Activated CD4-positive, CD25-positive, alpha-beta regulatory T cell treated with anti-CD3 and anti-CD28 coated beads, Interleukin-2, amount 50 U/mL, for 72 hours (primary cell): ENCODE results near the gene TNFAIP2.
"Not testable (repeated sequence)": the region's sequence is repeated elsewhere in the genome, so short reads cannot be mapped to it uniquely, and the experiment has no call there.

ENCODE experiments used
- DNase-seq: peaks from one replicate; pipeline ENCODE4 v3.0.0; 2021

TNFAIP2 gene

DNA sequence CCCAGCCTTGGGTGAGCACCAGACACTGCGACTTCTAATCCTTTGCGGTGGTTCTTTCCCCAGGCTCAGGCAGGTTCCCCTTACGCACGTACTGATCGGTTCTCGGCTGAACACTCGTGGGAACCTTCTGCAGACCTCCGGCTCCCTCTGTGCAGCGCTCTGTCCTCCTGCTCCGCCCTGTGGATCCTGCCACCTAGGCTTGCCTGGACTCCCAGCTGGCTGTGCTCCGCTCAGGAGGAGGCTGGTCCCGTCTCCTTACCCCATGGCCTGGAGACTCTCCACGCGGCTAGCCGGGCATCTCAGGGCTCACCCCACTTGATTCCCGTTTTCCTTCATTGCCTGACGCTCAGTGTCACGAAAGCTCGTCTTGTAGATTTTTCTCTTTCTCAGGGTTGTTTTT lies 34.7 kb downstream of the TNFAIP2 start:
- no peak for DNase-seq

DNA sequence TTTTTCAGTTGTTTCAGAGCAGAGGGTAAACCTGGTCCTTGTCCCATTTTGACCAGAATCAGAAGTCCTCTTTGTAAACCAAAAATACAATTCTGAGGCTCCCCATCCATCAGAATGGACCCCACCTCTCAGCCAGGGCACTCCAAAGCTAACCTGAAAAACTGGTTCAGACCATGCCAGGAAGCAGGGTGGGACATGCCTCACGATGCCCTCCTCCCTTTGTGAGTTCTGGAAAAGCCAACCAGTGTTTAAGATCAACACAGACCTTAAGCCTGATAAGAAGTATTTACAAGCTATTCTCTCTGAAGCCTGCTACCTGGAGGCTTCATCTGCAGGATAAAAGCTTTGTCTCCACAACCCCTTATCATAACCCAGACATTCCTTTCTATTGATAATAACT lies 35.4 kb downstream of the TNFAIP2 start:
- no peak for DNase-seq

DNA sequence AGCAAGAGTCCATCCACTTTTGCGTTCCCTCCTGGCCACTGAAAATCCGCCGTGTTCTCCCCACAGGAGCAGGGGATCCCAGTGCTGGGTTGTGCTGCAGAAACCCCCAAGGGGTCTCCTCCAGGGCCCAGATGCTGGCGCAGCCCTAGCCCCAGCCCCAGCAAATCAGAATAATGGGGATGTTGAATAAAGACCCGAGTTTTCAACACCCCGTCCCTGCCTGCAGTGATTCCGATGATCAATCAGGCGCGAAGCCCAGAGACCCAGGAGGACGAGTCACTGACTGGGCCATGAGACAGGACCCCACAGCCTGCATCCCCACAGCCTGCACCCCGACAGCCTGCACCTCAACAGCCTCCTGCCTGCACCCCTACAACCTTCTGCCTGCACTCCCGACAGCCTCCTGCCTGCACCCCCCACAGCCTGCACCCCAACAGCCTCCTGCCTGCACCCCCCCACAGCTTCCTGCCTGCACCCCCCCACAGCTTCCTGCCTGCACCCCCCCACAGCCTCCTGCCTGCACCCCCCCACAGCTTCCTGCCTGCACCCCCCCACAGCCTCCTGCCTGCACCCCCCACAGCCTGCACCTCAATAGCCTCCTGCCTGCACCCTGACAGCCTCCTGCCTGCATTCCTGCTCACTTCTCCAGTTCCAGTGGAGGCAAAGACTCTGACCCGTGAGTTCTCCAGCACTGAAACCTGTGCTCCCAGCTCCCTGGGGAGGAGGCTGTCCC lies 37.2 kb downstream of the TNFAIP2 start:
- DNase-seq, result no peak

DNA sequence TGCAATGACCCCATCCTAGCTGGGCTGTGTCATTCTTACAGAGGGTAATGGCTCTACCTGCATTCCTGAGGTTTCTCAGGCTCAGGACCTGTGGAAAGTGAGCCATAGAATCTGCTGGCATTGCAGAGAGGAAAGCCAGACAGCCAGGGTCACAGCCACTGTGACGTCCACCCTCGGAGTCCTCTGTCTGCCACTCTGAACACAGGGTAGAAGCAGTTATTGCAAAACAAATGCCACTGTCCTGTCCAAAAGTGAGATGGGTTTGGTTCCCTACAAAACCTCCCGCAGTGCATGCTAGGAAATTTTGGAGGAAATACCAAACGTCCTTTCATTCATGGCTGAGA lies 37.8 kb downstream of the TNFAIP2 start:
- DNase-seq, result no peak

DNA sequence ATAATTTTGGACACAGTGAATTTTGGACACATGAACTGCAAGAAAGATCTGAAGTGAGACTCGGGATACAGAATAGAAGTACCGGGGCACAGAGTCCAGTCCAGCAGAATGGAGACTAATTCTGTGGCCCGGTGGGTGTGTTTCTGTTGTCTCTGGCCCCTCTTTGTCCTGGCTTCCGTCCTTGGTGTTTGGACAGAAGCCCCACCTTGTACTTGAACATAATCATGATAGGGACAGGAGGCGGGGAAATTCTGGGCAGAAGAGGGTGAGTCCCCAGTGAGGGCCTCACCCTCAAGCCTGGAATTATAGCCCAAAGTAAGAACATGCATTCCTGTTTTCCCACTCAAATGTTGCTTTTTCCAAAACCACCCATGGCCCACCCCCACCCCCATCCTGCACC lies 39.9 kb downstream of the TNFAIP2 start:
- no peak for DNase-seq

DNA sequence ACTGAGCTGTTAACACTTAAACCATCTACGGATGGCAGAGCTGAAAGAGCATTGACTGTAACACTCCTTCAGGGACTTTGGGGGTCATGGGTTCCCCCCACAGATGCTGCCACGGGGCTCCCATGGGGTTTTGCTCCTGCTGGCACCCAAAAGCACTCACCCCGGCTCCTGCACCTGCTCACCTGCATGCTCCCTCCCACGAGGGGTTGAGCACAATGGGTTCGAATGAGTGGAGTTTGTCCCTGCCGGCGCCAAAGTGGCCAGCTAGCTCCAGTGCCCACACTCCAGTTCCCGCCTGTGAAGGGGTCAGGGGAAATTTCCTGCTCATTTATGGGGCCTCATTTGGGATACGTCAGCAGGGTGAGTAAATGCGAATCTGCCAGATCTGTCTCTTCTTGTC lies 40.7 kb downstream of the TNFAIP2 start:
- no peak for DNase-seq

DNA sequence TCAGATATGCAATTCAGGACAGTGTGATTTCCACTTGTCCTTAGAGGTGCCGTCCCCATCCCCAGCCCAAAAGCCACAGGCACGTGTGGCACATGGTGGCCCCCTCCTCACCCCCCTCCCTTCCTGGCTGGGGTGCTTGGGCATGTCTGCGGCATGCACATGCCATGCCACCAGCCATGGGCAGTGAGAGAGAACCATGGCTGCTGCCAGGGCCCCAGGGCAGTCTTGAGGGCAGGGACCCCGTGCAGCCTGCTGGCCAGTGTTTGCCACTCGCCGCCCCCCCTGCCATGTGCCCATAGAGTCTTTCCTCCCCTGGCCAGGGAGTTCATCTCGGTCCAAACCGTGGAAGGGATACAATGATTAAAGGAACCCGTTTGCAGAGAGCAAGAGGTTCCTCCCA lies 41.5 kb downstream of the TNFAIP2 start:
- no peak for DNase-seq

DNA sequence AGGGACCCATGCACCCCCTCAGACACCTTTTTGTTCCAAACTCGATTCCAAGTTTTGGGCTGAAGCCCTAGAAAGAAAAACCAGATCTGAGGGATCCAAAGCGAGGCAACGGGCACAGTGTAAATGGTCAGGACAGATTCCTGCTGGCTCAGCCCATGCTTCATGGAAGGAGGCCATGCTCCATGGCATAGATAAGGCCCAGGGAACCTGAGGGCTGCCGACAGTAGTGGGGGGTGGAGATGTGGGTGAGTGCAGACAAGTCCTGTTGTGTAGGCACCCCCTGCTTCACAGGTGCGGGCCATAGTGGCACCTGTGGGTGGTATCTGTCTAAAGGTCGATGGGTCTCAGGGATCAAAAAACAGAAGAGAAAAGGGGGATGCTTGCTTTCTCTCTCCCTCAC lies 42.1 kb downstream of the TNFAIP2 start:
- no peak for DNase-seq

DNA sequence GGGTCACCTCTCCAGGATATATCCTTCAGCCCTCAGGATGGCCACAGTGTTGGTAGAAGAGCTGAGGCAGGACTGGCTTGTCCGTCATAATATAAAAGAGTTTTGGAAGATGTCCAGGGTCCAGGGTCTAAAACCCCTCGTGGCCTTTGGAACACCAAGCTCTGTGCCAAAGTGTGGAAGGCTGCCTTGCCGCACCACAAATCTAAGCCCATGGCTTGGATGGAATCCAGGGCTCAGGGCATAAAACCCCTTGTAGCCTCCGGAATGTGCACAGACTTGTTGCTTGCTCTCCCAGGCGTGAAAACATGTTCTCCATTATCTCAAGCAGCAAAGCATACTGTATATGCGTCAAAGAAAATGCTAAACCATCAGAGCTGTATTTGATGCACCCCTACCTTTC lies 46.7 kb downstream of the TNFAIP2 start:
- no peak for DNase-seq

DNA sequence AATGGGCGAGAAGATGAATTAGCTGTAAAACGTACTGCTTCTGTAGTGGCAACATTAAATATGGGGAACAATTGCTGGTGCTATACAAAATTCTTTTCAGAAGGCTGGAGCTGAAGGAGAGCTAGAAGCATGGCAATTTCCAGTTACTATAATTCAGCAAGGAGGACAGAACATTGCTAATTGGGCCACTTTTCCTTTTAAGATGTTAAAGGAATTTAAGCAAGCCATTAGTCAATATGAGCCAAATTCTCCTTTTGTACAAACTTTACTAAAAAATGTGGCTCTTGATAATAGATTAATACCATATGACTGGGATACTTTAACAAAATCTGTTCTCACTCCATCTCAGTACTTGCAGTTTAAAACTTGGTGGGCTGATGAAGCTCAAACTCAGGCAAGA lies 47.9 kb downstream of the TNFAIP2 start:
- not testable (repeated sequence) for DNase-seq

DNA sequence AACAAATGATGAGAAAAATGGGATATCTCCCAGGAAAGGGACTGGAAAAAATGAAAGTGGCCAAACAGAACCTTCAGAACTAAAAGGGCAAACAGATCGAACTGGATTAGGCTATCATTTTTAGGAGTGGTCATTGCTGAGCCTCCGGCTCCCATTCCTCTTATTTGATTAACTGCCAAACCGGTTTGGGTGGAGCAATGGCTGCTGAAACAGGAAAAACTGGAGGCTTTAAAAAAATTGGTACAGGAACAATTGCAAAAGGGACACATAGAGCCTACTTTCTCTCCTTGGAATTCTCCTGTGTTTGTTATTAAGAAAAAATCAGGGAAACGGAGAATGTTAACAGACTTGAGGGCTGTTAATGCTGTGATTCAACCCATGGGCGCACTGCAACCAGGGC lies 49.7 kb downstream of the TNFAIP2 start:
- DNase-seq, result no peak

DNA sequence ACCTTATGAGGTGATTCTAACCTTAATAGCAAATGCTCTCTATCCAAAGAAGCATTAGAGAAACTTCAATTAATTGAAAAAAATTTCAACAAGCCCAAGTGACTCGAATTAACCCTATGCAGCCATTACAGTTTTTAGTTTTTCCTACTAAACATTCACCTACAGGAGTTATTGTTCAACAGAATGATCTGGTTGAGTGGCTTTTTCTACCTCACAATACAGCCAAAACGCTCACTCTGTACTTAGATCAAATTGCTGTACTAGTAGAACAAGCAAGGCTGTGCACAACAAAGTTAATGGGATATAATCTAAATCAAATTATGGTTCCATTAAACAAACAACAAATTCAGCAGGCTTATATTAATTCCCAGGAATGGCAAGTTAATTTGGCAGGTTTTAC lies 50.6 kb downstream of the TNFAIP2 start:
- DNase-seq, result not testable (repeated sequence)

DNA sequence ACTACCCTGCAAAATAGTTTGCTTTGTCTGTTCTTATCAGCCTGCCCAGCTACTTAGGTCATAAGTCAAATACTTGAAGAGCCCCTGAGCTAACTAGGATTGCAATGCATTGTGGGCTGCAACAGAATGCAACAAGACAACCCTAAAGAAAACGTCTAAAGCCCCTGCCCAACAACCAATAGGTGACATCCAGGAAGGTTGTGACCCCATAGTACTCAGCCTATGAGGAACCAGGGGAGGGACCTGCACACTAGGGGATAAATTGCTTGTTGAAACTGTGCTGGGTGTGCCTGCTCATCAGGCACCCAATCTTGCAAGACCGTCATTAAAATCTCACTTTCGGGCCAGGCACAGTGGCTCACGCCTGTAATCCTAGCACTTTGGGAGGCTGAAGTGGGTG lies 52.9 kb downstream of the TNFAIP2 start:
- DNase-seq, result not testable (repeated sequence)

DNA sequence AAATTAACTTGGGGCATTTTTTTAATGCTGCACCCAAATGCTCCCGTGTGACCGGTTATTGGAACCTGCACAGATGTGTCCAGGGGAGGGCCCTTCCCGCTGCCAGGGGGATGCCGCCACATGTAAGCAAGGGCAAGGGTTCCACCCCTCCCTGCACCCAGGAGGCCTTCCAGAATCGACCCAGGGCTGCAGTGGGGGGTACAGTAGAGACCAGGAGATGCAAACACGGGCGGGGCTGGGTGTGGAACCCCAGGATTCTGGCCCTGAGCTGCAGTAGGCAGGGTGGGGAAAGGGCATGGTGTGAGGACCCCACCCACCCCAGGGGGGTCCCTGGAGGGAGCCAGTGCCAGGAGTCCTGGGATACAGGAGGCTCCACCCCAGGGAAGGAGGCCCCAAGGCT lies 54.1 kb downstream of the TNFAIP2 start:
- DNase-seq, result no peak

DNA sequence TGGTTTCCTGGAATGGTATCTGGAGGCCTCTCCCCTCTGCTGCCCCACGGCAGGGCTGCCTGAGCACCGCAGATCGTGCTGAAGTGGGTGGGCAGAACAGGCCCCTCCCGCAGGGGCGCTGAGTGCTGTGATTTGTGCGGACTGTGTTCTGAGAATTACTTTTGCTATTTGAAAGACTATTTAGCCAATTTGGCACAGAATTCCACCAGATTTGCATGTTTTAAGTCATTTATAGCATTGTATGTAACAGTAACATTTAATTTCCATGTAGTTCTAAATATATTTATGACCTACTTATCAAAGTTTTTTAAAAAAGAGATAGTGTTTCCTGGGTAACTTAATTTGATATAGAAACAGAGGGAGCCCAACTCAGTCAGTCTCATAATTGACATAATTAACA lies 55.3 kb downstream of the TNFAIP2 start:
- no peak for DNase-seq

DNA sequence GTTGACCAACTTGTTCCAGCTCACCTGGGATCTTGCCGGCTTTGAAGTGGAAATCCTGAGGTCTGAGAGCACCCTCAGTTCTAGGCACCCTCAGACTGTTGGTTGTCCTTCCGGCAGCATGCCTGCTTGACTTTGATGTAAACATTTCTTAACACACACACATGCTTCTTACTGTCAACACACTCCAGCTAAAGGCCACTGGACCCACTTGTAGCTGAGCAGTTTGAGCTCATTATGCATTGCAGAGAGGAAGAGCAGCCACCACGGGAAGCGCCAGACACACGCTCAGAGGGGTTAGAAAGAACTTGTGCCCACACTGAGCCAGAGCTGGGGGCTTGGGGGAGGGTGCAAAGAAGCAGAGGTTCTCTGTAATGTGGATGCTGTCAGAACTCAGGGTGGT lies 55.8 kb downstream of the TNFAIP2 start:
- no peak for DNase-seq

DNA sequence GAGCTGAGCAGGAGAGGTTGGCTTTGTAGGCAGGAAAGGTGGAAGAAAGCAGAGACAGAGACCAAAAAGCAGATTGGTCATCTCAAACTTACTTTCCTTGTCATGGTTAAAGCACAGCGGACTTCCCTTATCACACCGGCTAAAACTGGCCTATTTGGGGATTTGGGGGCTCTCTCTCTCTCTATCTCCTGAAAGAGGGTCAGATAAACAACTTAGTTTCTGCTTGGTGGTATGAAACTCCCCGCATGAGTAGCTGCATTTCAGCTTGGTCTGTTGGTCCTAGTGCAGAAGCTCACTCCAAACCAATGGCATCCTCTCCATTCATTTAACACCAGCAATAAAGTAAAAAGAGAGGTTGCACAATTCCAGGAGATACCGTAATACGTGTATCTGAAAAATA lies 57.1 kb downstream of the TNFAIP2 start:
- no peak for DNase-seq

DNA sequence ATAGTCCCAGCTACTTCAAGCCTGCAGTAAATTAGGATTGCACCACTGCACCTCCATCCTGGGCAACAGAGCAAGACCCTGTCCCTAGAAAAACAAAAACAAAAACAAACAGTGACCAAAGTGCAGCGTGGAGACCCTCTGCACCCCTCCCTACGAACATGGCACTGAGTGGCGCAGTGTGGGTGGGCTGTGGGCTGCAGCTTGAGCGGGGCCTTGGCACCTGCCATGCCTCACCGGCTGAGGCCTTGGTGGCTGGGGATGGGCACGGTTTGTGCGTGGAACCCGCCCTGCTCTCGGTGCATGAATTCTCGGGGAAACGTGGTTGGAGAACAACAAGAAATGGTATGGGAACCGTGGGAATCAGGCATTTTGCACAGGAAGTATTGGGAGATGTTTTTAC lies 60.8 kb downstream of the TNFAIP2 start:
- no peak for DNase-seq

DNA sequence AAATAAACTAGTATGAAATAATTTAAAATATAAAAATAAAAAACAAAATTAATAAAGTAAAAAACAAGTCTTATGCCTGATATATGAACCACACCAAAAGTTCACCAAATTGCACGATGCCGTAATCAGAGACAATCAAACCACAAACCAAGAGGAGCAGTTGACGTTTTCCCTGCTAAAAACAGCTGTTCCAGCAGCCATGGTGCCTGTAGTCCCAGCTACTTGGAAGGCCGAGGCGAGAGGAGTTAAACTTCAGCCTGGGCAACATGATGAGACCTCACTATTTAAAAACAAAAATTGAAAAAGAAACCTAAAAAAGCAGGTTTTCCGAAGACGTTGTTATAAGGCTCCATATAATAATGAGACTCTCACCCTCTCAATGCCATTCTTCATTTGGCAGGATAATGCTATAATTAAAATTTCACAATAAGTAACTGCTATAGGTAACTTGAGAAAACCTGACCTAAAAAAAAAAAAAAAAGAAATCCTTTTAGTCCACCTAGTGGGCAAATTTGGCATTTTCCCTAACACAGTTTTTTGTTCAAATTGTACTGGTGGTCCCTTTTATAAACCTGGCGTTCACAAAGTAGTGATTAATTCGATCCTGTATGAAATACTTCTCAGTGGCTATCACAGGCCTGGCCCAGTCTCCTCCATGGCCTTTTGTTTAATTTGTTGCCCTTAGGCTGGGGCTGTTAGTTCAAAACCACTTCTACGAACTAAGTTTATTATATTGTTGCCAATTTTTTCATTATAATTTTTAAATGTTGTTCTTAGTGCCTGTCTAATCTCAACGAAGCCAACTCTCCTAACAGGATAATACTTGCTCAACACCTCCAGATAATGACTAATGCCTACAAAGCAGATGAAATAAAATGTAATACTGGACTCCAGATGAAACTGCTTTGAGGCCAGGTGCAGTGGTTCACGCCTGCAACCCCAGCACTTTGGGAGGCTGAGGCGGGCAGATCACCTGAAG lies 62.1 kb downstream of the TNFAIP2 start:
- DNase-seq, result no peak

DNA sequence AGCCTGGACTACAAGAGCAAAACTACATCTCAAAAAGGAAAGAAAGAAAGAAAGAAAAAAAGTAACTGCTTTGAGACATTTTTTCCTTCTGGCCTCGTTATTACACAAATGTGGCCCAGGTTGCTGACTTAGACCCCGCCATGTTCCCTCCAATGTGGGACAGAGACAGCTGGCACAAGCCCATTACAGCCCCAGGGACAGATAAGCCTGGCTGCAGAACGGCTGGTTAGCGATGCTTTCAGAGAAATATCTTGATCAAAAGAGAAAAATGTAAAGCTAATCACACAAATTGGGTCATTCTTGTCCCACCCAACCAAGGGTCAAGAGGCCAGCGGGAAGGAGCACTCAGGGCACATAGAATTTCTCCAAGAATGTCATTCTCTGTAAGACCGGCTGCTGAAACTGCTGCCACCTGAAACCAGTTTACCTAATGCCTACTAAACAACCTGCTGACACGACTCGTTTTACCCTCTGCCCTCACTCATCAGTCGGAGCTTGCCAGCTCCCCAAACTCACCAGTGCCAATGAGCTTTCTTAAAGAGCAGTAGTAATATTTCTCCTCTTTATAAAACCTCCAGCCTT lies 63.1 kb downstream of the TNFAIP2 start:
- DNase-seq, result no peak
